ENCODE results near the gene CCDC186.

GRCh38 chr10:114077347-114077746 lies 96.7 kb downstream of the CCDC186 start:
- TF ChIP-seq CTCF (IDR thresholded peaks at IDR 0.05) (no peak), POLR2A (IDR thresholded peaks at IDR 0.05) (no peak)

Measured in testis (tissue), 2 donors.